ENCODE data around the gene TFCP2.
A peak's percentile ranks its signal among the peaks of the same experiment; 100 is the strongest.
"Not testable (repeated sequence)": the region's sequence is repeated elsewhere in the genome, so short reads cannot be mapped to it uniquely, and the experiment has no call there.

Gene TFCP2

GRCh38 chr12:51082561-51083125, 90.3 kb downstream of the TFCP2 start:
- DNase-seq (ENCODE audit: low read depth in 3 of 3): peak in 1 of 3 donors; percentile 6

GRCh38 chr12:51081421-51081820, 91.5 kb downstream of the TFCP2 start:
- DNase-seq (ENCODE audit: low read depth in 3 of 3): no peak

DNA sequence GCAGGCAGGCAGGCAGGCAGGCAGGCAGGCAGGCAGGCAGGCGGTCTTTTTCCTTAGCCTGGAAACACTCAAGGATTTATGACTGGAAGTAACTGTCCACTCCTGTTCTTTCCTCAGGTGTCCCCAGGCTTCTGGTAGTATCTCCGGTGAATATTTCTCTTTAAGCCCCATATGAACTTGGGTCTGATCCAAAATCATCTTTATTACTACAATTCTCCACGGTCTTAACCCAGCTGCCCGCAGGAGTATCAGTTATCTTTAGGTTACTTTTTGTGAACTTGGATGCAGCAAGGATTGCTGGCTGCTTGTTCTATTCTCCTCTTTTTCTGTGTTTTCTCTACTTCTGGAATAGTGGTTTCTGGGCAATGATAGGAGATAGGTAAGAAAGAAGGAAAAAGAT, 92.8 kb downstream of the TFCP2 start:
- no peak for DNase-seq (ENCODE audit: low read depth in 3 of 3)

DNA sequence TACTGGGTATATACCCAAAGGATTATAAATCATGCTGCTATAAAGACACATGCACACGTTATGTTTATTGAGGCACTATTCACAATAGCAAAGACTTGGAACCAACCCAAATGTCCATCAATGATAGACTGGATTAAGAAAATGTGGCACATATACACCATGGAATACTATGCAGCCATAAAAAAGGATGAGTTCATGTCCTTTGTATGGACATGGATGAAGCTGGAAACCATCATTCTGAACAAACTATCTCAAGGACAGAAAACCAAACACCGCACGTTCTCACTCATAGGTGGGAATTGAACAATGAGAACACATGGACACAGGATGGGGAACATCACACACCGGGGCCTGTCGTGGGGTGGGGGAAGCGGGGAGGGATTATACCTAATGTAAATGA, 94.1 kb downstream of the TFCP2 start:
- DNase-seq (ENCODE audit: low read depth in 3 of 3): not testable (repeated sequence)

- DNase-seq (ENCODE audit: low read depth in 3 of 3): not testable (repeated sequence)
These were observed 94.6 kb downstream of the TFCP2 start for GRCh38 chr12:51078346-51078745.

GRCh38 chr12:51077930-51078329, 95.0 kb downstream of the TFCP2 start:
- DNase-seq (ENCODE audit: low read depth in 3 of 3): no peak

DNA sequence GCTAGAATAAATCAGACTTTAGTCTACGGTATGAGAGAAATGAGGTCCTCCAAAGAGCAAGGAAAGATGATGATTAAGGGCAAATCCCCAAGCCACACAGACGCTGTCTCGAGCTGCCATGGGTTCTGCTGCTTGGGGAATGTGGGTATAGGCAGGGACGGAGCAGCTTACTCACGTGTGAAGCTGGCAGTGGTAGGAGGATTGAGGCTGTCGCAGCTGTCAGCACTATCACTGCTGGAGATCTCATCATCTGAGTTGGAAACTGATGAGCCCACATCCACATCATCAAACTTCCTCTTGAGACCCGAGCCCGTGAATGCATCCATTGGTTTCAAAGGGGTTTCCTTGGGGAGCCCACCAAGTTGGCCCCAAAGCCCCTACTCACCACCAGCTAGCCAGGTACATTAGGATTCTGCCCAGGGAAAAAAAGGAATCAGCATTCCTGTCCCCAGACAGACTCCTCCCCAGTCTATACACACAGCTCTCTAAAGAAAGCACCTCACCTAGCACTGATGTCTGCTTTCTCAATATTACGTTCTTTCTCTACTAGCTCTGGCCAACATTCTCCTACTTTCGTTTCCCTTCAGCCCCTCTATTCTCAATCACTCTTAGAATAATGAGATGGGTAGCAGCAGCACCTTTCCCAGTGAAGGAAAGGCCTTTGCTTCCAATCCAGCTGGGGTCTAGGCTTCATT, 96.6 kb downstream of the TFCP2 start:
- peak in 2 of 3 donors; percentile 6 to 7 for DNase-seq (ENCODE audit: low read depth in 3 of 3)

DNA sequence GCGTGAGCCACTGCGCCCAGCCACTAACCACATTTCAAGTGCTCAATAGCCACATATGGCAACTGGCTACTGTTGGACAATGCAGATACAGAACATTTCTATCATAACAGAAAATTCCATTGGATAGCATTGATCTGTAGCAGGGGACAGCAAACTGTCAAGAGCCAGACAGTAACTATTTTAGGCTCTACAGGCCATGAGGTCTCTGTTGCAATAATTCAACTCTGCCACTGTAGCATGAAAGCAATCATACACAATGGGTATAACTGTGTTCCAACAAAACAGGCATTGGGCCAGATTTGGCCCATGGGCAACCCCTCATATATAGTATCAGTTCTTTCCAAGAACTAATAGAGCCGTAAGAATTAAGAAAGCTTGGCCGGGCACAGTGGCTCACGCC, 97.5 kb downstream of the TFCP2 start:
- no peak for DNase-seq (ENCODE audit: low read depth in 3 of 3)

DNA sequence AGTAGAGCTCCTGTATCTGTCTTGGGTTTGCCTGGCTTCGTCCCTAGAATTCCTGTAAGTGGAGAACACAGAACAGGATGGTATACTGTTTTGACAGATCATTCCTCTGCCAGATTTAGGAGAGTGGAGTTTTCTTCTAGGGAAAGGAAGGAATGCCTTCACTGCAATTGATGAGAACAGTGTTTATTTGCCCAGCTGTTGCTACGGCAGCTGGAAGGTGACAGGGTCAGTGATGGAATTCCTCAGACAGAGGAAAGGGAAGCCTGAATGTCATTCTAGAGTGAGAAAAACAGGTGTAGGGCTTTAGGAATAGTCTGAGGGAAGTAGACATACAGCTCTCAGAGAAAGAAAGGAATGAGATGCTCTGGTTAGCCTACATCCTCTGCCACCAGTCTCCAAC, 101.3 kb downstream of the TFCP2 start:
- DNase-seq (ENCODE audit: low read depth in 3 of 3): no peak

- DNase-seq (ENCODE audit: low read depth in 3 of 3): no peak
These were observed 102.9 kb downstream of the TFCP2 start for GRCh38 chr12:51070004-51070403.

GRCh38 chr12:51067771-51068170, 105.2 kb downstream of the TFCP2 start:
- no peak for DNase-seq (ENCODE audit: low read depth in 3 of 3)

DNA sequence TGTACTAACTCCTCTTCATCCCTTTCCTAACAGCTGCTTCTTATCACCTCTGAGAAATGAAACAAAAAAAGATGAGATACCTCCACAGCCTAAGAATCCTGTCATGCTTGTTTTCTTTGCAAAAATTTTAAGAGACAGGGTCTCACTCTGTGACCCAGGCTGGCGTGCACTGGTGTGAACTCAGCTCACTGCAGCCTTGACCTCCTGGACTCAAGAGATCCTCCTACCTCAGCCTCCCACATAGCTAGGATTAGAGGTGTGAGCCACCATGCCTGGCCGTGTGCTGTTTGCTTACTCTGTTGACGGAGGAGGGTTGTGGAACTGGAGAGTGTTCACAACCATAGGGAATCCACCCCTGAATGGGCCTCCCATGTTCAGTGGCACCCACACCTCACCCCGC, 105.7 kb downstream of the TFCP2 start:
- no peak for DNase-seq (ENCODE audit: low read depth in 3 of 3)

- DNase-seq (ENCODE audit: low read depth in 3 of 3): no peak
These were observed 107.4 kb downstream of the TFCP2 start for GRCh38 chr12:51065530-51065929.

GRCh38 chr12:51062631-51063397, 110.1 kb downstream of the TFCP2 start:
- DNase-seq (ENCODE audit: low read depth in 3 of 3): no peak

GRCh38 chr12:51059086-51059485, 113.8 kb downstream of the TFCP2 start:
- no peak for DNase-seq (ENCODE audit: low read depth in 3 of 3)

GRCh38 chr12:51056242-51056641, 116.7 kb downstream of the TFCP2 start:
- no peak for DNase-seq (ENCODE audit: low read depth in 3 of 3)

DNA sequence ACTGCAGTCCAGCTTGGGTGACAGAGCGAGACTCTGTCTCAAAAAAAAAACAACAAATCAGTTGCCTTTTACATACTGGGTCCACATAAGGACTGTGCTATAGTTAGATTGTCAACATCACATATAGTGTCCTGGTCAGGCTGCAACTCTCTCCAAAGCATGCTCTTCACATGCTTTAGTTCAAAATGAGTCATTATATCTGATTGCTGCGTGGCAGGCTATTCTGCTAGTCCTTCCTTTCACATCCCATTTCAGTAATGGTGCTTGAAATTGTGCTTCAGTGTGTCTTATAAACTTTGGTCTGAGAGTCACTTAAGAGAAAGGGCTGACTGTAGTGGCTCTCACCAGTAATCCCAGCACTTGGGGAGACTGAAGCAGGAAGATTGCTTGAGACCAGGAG, 117.9 kb downstream of the TFCP2 start:
- no peak for DNase-seq (ENCODE audit: low read depth in 3 of 3)

DNA sequence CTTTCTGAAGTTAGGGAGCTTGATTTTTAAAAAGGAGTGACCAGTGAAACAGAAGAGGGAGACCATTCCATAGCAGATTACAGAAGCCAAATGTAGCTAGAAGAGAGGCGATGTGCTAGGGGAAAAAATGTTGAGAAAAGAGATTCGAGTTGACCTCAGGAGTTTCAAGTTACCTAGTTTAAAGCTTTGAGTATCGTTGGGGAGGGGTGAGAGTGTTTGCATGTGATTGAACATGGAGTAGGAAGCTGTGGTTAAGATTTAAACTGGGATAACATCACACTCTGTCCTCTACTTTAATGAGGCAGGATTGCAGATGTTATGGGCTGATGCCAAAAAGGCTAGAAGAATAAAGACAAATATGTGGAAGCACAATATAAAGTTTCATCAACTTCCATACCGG, 121.1 kb downstream of the TFCP2 start:
- no peak for DNase-seq (ENCODE audit: low read depth in 3 of 3)

- DNase-seq (ENCODE audit: low read depth in 3 of 3): no peak
These were observed 123.4 kb downstream of the TFCP2 start for GRCh38 chr12:51049525-51049924.

DNA sequence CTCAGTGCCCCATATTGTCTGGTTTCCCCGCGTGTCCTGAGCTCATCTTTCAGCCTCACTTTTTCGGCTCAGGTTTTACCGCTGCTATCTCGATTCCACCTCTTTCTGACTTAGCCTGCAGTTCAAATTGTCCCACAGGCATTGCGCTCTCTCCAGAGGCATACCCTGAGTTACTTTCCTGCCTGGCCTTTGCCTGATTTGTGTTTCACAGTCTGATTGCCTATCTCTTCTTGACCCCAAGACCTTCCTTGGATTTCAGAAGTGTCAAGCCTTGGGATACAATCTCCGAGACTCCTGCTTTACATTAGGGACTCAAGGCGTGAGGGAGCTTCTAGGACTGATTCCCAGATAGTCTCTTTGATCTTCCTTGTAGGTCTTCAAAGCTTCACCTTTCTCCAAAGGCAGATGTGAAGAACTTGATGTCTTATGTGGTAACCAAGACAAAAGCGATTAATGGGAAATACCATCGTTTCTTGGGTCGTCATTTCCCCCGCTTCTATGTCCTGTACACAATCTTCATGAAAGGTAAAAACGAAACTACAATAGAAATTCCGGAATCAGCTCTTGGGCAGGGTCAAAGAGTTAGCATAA, 124.2 kb downstream of the TFCP2 start:
- no peak for DNase-seq (ENCODE audit: low read depth in 3 of 3)

DNA sequence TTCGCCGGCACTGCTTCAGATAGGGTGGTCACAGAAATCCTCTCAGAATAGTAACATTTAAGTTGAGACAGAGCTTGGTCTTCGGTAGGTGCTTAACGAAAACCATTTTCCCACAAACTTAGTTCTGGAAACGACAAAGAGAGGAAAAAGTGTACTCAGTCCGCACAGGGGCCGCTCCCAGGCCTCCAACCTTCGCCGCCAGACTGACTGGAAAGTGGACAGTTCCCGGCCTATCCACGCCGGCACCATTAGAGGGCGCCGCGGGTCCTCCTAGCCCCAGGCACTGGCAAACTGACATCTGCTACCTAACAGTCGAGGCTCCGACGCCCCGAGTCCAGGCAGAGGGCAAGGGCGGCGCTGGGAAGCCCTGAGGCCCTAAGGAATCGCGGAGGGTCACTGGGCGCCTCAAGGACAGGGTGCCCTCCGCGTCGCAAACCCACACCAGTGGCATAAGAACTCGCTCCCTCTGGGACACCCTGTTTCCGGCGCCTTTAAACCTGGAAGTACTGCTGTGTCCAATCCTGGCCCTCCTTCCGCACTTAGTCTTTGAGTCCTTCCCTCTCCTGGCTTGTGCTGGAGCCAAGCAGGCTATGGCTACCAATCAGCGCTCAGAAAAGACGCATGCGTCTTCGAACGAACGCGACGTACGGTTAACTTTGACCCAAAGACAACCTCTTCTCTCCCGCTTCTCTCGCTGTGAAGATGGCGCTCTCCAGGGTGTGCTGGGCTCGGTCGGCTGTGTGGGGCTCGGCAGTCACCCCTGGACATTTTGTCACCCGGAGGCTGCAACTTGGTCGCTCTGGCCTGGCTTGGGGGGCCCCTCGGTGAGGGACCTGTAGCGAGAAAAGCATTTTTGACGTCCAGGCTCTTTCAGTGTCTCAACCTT, 125.0 kb downstream of the TFCP2 start, which contains the start of gene LETMD1:
Gene LETMD1, plus strand, starts transcription at position 673 of the 886 bp plus-strand sequence. Its CDS starts 30 bp downstream, at position 703.
- DNase-seq (ENCODE audit: low read depth in 3 of 3): peak; percentile 79 to 84 (median 82)
